HFFc6 (cell line): ENCODE measurements around the gene GLCCI1. TPM values are rescaled to one million over a fixed set of nuclear protein-coding genes. Genes with fewer than 3 reads are reported as not detected.

Experiments used
- DNase-seq: peaks from one replicate; pipeline ENCODE4 v3.0.0-alpha.2; 2018
- H3K27ac Mint-ChIP-seq: 2 replicates; pipeline ENCODE4 v1.8.0; 2020; ENCODE audit warnings: mild to moderate bottlenecking, mixed read lengths
- H3K27me3 Mint-ChIP-seq: 2 replicates; pipeline ENCODE4 v1.8.0; 2021; ENCODE audit warnings: mild to moderate bottlenecking, moderate library complexity, mixed read lengths; ENCODE audit not compliant: insufficient read depth
- H3K36me3 Mint-ChIP-seq: 2 replicates; pipeline ENCODE4 v1.8.0; 2021; ENCODE audit warnings: low read depth, mixed read lengths
- H3K4me1 Mint-ChIP-seq: 2 replicates; pipeline ENCODE4 v1.8.0; 2020; ENCODE audit warnings: low read depth, mixed read lengths
- H3K4me3 Mint-ChIP-seq: 2 replicates; pipeline ENCODE4 v1.8.0; 2020; ENCODE audit warnings: mild to moderate bottlenecking, moderate library complexity, mixed read lengths
- H3K9me3 Mint-ChIP-seq: 2 replicates; pipeline ENCODE4 v1.8.0; 2020; ENCODE audit warnings: mild to moderate bottlenecking, mixed read lengths
- total RNA-seq, 6 experiments: library from RNA; stranded (reverse); fragmentation: NEBNext Ultra II Directional; extraction: Animal tissue kit (Norgen Biotek cat#: 25700); gene quantifications; 2 replicates in 1 of 6; 3 replicates in 5 of 6; pipeline ENCODE4 v1.2.3, GENCODE V29; 2021
- TF ChIP-seq, protein P1 (sequence below): fragments of 200-600 bp; sonication (generic); IDR thresholded peaks from 2 replicates; pipeline ENCODE4 v1.5.0; 2021; ENCODE audit warnings: antibody characterized with exemption, mild to moderate bottlenecking

The GLCCI1 gene
- total RNA-seq, 6 experiments from 2014 or later, result 15.0 to 17.7 (median 16.2) TPM

DNA sequence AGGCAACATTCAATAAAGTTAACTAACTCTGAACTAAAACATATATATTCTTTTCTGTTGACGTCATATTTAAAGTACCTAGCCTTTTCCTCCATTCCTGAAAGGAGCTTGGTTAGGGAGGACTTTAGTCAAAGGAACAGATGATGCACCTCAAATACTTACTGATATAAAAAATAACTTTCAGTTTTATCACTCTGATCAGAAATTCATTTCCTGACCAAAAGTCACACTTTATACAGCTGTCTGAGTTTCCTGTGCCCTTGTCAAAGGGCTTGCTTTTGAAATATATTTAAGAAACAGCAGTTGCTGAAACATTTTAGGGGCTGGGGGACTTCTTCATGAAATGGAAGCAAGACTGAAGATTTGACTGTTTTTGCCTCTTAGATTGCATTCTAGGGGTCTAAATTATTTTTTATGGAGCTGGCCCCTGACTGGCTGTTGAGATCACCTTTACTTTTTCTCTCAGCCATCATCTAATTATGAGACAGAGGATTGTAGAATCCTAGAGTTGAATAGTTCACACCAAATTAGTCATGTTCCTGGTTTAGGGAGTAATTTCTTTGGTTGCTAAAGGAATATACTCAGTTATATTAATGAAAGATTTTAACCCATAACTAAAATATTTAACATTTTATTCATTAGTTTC is 46.6 kb downstream of the GLCCI1 start:
- no peaks in the 10 kb centered on the region for H3K9me3 Mint-ChIP-seq
- H3K27ac Mint-ChIP-seq, result no peak overlapping the region
- TF ChIP-seq, protein P1, sequence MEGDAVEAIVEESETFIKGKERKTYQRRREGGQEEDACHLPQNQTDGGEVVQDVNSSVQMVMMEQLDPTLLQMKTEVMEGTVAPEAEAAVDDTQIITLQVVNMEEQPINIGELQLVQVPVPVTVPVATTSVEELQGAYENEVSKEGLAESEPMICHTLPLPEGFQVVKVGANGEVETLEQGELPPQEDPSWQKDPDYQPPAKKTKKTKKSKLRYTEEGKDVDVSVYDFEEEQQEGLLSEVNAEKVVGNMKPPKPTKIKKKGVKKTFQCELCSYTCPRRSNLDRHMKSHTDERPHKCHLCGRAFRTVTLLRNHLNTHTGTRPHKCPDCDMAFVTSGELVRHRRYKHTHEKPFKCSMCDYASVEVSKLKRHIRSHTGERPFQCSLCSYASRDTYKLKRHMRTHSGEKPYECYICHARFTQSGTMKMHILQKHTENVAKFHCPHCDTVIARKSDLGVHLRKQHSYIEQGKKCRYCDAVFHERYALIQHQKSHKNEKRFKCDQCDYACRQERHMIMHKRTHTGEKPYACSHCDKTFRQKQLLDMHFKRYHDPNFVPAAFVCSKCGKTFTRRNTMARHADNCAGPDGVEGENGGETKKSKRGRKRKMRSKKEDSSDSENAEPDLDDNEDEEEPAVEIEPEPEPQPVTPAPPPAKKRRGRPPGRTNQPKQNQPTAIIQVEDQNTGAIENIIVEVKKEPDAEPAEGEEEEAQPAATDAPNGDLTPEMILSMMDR, result no peak
- DNase-seq, result no peak
- H3K4me3 Mint-ChIP-seq, result no peak overlapping the region
- no peaks in the 10 kb centered on the region for H3K27me3 Mint-ChIP-seq
- H3K36me3 Mint-ChIP-seq, result peaks cover 15% of the 10 kb centered on the region
- peaks cover 6% of the 10 kb centered on the region for H3K4me1 Mint-ChIP-seq

DNA sequence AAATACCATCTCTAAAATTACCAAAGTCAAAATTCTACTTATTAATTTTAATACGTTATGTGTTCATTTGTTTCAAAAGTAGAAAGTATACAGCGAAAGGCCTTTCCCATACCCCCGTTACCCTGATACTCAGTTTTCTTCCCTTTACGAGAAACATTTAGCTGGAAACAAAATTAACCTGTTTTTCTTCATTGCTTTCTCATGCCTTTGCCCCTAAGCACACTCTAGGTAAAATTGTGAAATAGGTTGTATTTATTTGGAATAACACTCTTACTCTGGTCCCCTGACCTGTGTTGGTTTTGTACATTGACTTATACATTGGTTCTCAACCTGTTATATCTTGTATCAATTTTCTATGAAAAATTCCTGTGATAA is 47.1 kb downstream of the GLCCI1 start:
- Mint-ChIP-seq H3K9me3 (no peaks in the 10 kb centered on the region), H3K4me1 (peaks cover 6% of the 10 kb centered on the region), H3K27ac (no peak overlapping the region), H3K4me3 (no peak overlapping the region), H3K27me3 (no peaks in the 10 kb centered on the region), H3K36me3 (peaks cover 15% of the 10 kb centered on the region)
- TF ChIP-seq, protein P1, result no peak
- no peak for DNase-seq

DNA sequence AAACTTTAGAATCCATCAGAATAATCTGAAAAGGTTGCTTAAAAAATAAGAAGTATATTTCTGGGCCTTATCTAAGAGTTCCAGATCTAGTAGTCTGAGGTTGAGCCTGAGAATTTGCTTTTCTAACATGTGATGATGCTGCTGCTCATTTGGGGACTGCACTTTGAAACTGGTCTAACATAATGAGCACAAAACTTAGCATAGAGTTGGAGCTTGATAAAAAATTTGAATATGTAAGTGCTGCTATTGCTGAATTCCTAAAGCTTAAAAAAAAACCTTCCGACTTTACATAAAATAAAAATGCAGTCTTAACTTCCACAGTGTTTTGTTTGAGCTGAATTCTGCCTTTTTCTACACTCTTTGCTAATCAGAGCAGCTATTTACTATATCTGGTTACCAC is 48.8 kb downstream of the GLCCI1 start:
- Mint-ChIP-seq H3K27ac (no peak overlapping the region), H3K36me3 (peaks cover 5% of the 10 kb centered on the region; the same call in 1 of the 2 replicates), H3K4me1 (peaks cover 6% of the 10 kb centered on the region), H3K4me3 (no peak overlapping the region), H3K27me3 (no peaks in the 10 kb centered on the region), H3K9me3 (no peaks in the 10 kb centered on the region)
- no peak for DNase-seq
- TF ChIP-seq, protein P1, result no peak

DNA sequence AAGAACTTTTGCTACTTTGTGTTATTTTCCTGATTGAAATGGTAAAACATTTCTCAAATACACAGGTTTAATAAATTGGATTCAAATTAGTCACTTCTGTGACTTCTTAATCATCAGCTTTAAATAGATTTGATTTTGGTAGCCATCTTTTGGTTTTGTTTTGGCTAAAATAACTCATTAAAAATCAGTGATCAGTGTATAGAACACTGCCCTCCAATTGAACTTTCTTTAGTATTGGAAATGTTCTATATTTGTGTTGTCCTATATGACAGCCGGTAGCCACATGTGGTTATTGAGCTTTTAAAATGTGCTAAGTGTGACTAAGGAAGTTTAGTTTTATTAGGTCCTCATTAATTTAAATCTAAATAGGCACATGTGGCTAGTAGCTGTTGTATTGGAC is 50.4 kb downstream of the GLCCI1 start:
- Mint-ChIP-seq H3K9me3 (no peaks in the 10 kb centered on the region), H3K36me3 (peaks cover 9% of the 10 kb centered on the region; the same call in 1 of the 2 replicates), H3K4me3 (no peak overlapping the region), H3K27ac (no peak overlapping the region), H3K27me3 (no peaks in the 10 kb centered on the region), H3K4me1 (peaks cover 6% of the 10 kb centered on the region)
- TF ChIP-seq, protein P1, result no peak
- no peak for DNase-seq

DNA sequence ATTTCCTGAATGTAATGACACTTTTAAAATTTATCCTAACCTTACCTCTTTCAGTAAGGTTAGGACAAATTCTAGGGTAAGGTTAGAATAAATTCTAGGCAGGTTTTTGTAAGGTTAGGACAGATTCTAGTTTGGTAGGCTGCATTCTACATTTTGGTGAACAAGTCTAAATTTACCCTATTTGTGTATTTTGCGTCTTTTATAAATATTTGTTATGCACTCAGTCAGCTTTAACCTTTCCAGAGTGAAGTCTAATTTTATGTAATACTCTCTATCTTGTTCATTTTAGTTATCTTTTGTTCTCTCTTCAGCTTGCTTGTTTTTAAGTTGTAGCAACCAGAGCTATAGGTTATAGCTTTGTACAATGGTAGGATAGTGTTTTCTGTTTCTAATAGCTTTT is 54.0 kb downstream of the GLCCI1 start:
- peaks cover 5% of the 10 kb centered on the region for H3K9me3 Mint-ChIP-seq
- no peaks in the 10 kb centered on the region for H3K27me3 Mint-ChIP-seq
- peaks cover 46% of the 10 kb centered on the region for H3K36me3 Mint-ChIP-seq
- H3K4me1 Mint-ChIP-seq, result peaks cover 6% of the 10 kb centered on the region
- H3K4me3 Mint-ChIP-seq, result no peak overlapping the region
- TF ChIP-seq, protein P1, result no peak
- no peak for DNase-seq
- no peak overlapping the region for H3K27ac Mint-ChIP-seq
